WTC11 (cell line): ENCODE measurements around the gene CABLES1.

ENCODE experiments used
- CBFB ChIP-seq: sonication (generic); formaldehyde crosslinking; IDR thresholded peaks from 2 replicates; pipeline ENCODE4 v1.8.1; 2022; ENCODE audit warnings: mild to moderate bottlenecking, low read depth, missing genetic modification reagents
- GABPB1 ChIP-seq: sonication (generic); formaldehyde crosslinking; IDR thresholded peaks from 2 replicates; pipeline ENCODE4 v1.8.1; 2023; ENCODE audit warnings: mild to moderate bottlenecking, missing genetic modification reagents
- KAT7 ChIP-seq: sonication (generic); formaldehyde crosslinking; IDR thresholded peaks from 2 replicates; pipeline ENCODE4 v1.8.1; 2023; ENCODE audit warnings: missing genetic modification reagents, mild to moderate bottlenecking, borderline replicate concordance
- RELA ChIP-seq: sonication (generic); formaldehyde crosslinking; IDR thresholded peaks from 2 replicates; pipeline ENCODE4 v1.8.1; 2022; ENCODE audit warnings: missing genetic modification reagents, mild to moderate bottlenecking, borderline replicate concordance
- TP53 ChIP-seq: sonication (generic); formaldehyde crosslinking; IDR thresholded peaks from 2 replicates; pipeline ENCODE4 v1.8.1; 2023; ENCODE audit warnings: mild to moderate bottlenecking, missing genetic modification reagents
- TF ChIP-seq, protein P1 (sequence below): sonication (generic); formaldehyde crosslinking; IDR thresholded peaks from 2 replicates; pipeline ENCODE4 v1.8.1; 2023; ENCODE audit warnings: mild to moderate bottlenecking, missing genetic modification reagents
- TF ChIP-seq, protein P2 (sequence below): fragments of 250-450 bp; sonication (Bioruptor Pico); IDR thresholded peaks from 2 replicates; pipeline ENCODE4 v1.9.0; 2021; ENCODE audit warnings: moderate library complexity, mild to moderate bottlenecking, inconsistent platforms, borderline replicate concordance
- TF ChIP-seq, protein P3 (sequence below): sonication (generic); formaldehyde crosslinking; IDR thresholded peaks from 2 replicates; pipeline ENCODE4 v1.8.1; 2022; ENCODE audit warnings: missing genetic modification reagents, borderline replicate concordance
- TF ChIP-seq, protein P4 (sequence below): fragments of 200-600 bp; IDR thresholded peaks from 2 replicates; pipeline ENCODE4 v1.8.0; 2022; ENCODE audit warnings: antibody characterized with exemption

DNA sequence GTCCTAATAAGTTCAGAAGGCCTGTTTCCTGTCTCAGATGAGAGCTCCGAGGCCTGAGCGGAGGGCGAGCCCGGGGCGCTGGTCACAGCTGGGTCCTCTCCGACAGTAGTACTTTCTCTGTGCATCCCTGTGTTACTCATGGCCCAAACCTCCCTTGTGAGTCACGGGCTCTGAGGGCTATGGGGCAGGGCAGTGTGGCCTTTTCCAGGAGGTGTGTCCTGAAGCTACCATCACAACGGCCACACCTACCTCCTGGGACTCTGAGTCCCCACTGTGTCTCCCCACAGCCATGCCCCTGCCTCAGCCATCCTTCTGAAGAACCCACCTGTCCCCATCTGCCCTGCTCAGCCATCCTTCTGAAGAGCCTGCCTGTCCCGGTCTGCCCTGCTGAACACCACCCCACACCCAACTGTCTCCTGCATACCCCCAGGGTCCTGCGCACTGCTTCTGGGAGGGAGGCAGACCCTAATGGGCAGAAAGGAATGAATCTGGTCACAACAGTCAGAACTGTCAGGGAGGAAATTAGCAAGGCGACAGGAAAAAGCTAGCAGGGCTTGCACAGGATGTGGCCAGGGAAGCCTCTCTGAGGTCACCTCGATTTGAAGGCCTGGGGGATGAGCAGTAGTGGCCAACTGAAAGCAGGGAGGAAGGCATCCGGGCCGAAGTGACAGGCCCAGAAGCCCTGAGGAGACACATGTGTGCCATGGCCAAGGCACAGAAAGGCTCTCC, 172.4 kb downstream of the CABLES1 start:
- no peak for TF ChIP-seq KAT7 (CRISPR knock-in tag)
- TF ChIP-seq RELA (CRISPR knock-in tag), result no peak
- TF ChIP-seq, protein P1, sequence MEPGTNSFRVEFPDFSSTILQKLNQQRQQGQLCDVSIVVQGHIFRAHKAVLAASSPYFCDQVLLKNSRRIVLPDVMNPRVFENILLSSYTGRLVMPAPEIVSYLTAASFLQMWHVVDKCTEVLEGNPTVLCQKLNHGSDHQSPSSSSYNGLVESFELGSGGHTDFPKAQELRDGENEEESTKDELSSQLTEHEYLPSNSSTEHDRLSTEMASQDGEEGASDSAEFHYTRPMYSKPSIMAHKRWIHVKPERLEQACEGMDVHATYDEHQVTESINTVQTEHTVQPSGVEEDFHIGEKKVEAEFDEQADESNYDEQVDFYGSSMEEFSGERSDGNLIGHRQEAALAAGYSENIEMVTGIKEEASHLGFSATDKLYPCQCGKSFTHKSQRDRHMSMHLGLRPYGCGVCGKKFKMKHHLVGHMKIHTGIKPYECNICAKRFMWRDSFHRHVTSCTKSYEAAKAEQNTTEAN (CRISPR knock-in tag), result no peak
- TF ChIP-seq, protein P2, sequence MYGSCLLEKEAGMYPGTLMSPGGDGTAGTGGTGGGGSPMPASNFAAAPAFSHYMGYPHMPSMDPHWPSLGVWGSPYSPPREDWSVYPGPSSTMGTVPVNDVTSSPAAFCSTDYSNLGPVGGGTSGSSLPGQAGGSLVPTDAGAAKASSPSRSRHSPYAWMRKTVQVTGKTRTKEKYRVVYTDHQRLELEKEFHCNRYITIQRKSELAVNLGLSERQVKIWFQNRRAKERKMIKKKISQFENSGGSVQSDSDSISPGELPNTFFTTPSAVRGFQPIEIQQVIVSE (CRISPR knock-in tag), result no peak
- no peak for TF ChIP-seq CBFB (CRISPR knock-in tag)
- TF ChIP-seq, protein P3, sequence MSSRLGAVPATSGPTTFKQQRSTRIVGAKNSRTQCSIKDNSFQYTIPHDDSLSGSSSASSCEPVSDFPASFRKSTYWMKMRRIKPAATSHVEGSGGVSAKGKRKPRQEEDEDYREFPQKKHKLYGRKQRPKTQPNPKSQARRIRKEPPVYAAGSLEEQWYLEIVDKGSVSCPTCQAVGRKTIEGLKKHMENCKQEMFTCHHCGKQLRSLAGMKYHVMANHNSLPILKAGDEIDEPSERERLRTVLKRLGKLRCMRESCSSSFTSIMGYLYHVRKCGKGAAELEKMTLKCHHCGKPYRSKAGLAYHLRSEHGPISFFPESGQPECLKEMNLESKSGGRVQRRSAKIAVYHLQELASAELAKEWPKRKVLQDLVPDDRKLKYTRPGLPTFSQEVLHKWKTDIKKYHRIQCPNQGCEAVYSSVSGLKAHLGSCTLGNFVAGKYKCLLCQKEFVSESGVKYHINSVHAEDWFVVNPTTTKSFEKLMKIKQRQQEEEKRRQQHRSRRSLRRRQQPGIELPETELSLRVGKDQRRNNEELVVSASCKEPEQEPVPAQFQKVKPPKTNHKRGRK (CRISPR knock-in tag), result no peak
- no peak for TF ChIP-seq TP53 (CRISPR knock-in tag)
- no peak for TF ChIP-seq GABPB1 (CRISPR knock-in tag)
- TF ChIP-seq, protein P4, sequence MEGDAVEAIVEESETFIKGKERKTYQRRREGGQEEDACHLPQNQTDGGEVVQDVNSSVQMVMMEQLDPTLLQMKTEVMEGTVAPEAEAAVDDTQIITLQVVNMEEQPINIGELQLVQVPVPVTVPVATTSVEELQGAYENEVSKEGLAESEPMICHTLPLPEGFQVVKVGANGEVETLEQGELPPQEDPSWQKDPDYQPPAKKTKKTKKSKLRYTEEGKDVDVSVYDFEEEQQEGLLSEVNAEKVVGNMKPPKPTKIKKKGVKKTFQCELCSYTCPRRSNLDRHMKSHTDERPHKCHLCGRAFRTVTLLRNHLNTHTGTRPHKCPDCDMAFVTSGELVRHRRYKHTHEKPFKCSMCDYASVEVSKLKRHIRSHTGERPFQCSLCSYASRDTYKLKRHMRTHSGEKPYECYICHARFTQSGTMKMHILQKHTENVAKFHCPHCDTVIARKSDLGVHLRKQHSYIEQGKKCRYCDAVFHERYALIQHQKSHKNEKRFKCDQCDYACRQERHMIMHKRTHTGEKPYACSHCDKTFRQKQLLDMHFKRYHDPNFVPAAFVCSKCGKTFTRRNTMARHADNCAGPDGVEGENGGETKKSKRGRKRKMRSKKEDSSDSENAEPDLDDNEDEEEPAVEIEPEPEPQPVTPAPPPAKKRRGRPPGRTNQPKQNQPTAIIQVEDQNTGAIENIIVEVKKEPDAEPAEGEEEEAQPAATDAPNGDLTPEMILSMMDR, result no peak
